ENCODE data around the gene NR3C2.

The NR3C2 gene

GRCh38 chr4:148094149-148094548 is 348.1 kb downstream of the NR3C2 start:
- DNase-seq = no peak

DNA sequence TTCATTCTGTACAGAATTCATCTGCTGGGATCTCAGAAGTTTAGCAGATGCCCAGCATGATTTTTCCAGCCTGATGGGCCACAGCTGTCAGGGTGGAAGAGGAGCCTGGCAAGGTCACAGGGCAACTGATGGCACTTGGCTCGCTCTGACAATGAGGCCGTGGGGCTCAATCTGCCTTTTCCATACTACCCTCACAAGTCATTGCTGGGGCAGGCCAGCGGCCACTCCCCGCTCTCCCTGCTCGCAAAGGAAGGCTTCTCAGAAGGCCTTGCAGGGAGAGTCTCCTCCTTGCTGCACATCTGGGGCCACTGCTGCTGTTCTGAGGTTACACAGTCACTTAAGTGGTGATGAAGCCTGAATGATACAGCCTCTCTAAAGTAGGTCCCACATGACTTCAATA is 349.1 kb downstream of the NR3C2 start:
- no peak for DNase-seq

DNA sequence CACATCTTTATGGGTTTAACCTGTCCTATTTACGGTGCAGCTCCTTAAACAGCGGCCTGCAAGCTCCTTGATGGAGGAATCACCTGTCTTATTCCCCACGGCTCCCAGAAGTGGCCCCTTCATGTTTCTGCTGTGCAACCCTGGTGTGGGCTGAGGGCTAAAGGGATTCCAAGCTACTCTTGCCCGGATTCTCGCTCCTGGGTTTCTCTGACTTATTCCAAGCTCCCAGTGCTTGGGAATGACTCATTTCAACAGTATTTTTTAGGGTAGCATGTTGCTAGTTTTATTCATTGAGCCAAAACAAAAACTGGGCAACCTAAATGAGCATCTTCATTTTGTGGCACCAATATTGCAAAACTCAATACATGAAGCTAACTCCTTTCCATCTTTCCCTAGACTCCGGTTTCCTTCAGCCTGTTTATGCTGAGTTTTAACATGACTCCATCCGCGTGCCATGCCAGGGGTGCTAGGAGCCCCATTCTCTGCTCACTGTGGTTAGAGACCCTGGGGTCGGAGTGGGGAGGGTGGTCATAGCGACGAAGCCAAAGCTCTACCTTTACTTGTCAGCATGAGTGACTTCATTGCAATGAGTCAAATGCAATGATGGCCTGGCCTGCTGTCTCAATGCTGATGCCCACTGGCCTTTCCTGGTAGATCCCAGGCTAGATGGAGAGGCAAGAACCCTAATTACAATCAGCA is 349.7 kb downstream of the NR3C2 start:
- DNase-seq = no peak

- DNase-seq = no peak
Observed at GRCh38 chr4:148091896-148092295, 350.3 kb downstream of the NR3C2 start.

DNA sequence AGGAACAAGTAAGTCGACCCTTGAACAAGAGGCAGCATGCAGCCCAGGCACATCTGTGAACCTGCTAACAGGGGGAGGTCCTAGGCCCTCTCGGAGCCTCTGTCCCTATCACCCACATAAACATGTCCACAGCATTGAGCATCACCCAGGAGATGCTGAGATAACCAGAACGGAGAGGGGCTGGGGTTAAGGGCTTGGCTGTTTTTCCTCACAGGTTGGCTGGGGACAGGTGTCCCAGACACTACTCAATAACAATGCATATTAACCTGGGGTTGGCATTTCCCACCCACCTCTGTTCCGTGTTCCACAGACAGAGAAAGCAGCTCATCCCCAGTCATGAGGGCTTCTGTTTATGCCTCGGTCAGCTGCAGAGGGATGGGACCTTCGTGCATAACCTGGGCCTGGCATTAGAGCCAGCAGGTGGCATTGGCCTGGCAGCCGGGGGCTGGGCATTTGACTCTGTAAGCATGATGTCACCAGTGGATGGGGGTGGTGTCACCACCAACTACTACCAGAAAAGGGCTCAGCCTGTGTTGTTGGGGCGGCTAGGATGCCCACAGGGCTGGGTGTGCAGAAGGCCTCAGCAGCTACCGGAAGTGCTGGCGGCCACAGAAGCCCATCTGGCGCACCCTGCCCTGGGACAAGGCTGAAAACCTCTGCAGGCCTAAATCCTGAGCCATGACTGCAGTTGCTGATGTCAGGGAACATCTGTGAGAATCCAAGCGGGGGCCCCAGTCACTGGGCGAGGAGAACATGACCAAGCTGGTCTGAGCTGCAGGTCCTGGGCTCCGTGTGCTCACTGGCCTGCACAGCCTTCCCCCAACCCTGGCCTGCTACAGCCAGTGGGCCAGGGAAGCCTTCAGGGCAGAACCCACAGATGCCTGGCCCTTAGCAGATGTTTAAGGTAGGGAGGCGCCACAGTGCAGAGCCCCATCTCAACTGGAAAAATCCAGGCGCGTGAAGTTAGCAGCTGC is 351.4 kb downstream of the NR3C2 start:
- no peak for DNase-seq

DNA sequence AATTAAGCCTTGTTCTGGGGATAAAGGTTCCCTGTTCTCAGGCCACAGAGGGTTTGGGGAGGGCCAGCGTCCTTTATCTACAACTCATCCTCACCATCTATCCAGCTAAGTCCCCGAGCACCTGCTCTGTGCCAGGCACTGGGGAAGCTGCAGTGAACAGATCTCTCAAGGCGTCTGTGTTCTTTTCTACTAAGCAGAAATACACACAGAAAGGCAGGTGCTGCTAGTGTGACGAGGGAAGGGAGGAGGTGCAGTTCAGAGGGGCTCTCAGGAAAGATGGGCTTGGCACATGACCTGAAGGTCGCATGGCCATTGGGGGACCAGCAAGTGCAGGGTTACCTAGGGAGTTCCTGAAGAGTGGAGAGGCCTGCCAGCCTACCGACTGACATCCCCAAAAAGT is 352.2 kb downstream of the NR3C2 start:
- DNase-seq = no peak

DNA sequence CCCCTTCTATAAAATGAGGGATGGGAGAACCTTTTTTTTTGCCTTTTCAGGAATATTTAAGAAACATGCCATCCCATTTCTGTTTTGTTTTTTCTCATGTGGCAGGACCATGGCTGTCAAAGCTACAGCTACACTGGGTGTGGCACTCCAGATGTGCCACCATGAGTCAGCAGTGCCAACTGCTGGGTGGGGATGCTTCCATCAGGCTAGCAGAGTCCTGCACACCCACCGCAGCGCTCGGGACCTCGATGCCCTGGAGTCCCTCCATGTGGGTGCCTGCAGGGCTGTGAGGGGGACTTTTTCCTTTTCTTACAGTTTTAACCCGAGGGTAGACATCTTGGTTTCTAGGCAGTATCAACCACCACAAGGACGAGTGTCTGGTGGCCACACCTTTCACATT is 352.6 kb downstream of the NR3C2 start:
- no peak for DNase-seq

DNA sequence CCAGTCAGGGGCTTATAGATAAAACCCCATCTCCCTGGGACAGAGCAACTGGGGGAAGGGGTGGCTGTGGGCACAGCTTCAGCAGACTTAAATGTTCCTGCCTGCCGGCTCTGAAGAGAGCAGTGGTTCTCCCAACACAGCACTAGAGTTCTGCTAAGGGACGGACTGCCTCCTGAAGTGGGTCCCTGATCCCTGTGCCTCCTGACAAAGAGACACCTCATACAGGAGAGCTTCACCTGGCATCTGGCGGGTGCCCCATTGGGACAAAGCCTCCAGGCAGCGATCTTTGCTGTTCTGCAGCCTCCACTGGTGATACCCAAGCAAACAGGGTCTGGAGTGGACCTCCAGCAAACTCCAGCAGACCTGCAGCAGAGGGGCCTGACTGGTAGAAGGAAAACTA is 359.1 kb downstream of the NR3C2 start:
- DNase-seq = peak; percentile 40

DNA sequence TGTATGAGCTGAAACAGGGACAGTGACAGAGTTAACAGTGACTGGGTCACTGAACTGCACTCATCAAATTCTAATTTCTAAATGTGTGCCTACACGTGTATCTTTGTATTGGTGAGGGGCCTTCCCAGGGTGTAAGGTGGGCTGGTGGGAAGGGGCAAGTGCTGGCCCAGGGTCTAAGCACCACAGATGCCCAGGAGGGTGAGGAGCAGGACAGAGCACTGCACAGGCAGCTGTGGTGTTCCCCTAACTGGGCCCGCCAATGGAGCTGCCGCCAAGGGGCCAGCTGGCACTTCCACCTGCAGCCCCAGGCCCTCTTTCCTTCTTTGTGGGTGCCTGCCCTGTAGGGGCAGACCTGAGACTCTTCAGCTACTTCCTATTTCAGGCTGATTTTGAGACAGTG is 360.5 kb downstream of the NR3C2 start:
- no peak for DNase-seq

- DNase-seq = no peak
Observed at GRCh38 chr4:148081267-148081666, 360.9 kb downstream of the NR3C2 start.

GRCh38 chr4:148079961-148080360 is 362.3 kb downstream of the NR3C2 start:
- no peak for DNase-seq

DNA sequence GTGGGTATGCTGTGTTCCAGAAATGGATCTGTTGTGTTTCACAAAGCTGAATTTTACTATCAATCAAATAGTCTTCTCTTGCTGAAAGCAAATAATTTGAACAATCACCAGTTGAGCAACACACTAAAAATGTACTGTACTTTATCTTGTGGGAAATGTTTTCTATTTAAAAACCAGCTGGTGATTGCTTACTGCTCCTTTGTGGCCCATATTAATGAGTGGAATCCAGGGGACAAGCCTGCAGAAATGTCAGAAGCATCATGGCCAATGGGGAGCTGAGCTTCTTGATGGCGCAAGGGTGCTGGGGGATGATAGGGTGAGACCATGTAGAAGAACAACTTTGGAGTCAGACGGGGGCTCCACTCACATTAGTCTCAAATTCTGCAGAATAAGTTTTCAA is 364.2 kb downstream of the NR3C2 start:
- DNase-seq = no peak

DNA sequence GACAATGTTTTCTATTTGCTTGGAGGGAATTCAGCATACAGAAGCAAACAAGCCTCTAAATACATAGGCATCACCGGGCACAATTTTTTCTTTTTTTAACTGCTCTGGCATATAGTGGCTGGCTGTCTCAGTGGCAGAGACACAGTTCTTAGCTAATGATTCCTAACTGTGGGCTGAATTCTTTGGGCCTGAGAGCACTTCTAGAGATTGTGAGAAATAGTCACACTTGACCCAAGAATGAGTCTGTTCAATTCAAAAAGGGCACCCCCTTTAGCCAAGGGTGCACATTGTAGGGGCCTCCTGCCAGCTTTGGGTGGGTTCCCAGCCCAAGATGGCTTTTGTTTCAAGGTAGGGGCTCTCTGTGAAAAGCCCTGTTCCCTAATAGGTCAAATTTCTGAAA is 364.6 kb downstream of the NR3C2 start:
- no peak for DNase-seq

- no peak for DNase-seq
Observed at GRCh38 chr4:148076964-148077363, 365.2 kb downstream of the NR3C2 start.

DNA sequence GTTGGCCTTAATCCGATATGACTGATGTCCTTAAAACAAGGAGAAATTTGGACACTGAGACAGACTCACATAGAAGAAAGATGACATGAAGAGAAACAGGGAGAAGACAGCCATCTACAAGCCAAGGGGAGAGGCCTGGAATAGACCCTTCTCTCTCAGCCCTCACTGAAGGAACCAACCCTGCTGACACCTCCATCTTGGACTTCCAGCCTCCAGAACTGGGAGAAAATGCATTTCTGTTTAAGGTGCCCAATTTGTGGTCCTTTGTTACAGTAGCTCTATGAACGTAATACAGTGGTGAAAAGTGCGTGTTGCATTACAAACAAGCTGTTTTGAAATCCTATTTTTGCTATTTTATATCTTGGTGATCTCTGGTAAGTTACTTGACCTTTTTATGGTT is 366.8 kb downstream of the NR3C2 start:
- no peak for DNase-seq

- DNase-seq = peak; percentile 30
Observed at GRCh38 chr4:148074462-148074861, 367.8 kb downstream of the NR3C2 start.

GRCh38 chr4:148073349-148073748 is 368.9 kb downstream of the NR3C2 start:
- no peak for DNase-seq

- DNase-seq = peak; percentile 33
Observed at GRCh38 chr4:148072789-148073188, 369.4 kb downstream of the NR3C2 start.

DNA sequence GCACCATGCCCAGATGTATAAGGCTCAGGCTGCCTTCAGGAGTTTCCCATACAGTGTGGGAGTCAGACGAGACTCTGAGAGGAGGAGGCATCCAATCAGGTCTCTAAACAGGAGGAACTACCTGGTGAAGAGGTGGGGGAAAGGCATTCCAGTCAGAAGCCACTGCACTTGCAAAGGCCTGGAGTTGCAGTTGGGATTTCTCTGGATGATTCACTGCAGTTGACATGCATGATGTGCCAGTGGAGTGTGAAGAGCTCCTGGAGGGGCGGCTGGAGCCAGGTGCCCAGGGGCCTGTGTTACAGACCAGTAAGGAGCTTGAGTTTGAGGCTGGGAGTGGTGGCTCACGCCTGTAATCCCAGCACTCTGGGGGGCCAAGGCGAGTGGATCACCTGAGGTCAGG is 371.2 kb downstream of the NR3C2 start:
- peak; percentile 30 for DNase-seq

- no peak for DNase-seq
Observed at GRCh38 chr4:148069895-148070178, 372.4 kb downstream of the NR3C2 start.

- peak; percentile 40 for DNase-seq
Observed at GRCh38 chr4:148069086-148069894, 372.9 kb downstream of the NR3C2 start.

GRCh38 chr4:148068065-148068911 is 373.9 kb downstream of the NR3C2 start:
- no peak for DNase-seq

Data from activated CD8-positive, alpha-beta memory T cell treated with anti-CD3 and anti-CD28 coated beads for 24 hours (primary cell).